Liver (tissue), 3 donors: Measurements from ENCODE around the gene OR4C15.

Experiments
- EGR1 ChIP-seq, 2 donors: IDR thresholded peaks; 2 replicates each; pipeline ENCODE4 v1.6.1; 2016 to 2018; ENCODE audit warnings: antibody characterized with exemption in 2 of 2, low read depth in 2 of 2
- JUND ChIP-seq, 2 donors: IDR thresholded peaks; 2 replicates each; pipeline ENCODE4 v1.6.1; 2016; ENCODE audit warnings: antibody characterized with exemption in 2 of 2
- TAF1 ChIP-seq: conservative IDR thresholded peaks from 2 replicates; pipeline ENCODE4 v1.6.1; 2016; ENCODE audit warnings: antibody characterized with exemption, mild to moderate bottlenecking
- YY1 ChIP-seq: IDR thresholded peaks from 2 replicates; pipeline ENCODE4 v1.6.1; 2016; ENCODE audit warnings: antibody characterized with exemption, mild to moderate bottlenecking
- TF ChIP-seq, protein P1 (sequence below): IDR thresholded peaks from 2 replicates; pipeline ENCODE4 v1.6.1; 2016; ENCODE audit warnings: antibody characterized with exemption
- TF ChIP-seq, protein P2 (sequence below): fragments of 150-350 bp; IDR thresholded peaks from 2 replicates; pipeline ENCODE4 v1.5.1; 2017; ENCODE audit warnings: improper control_type of control experiment, low read depth, low read length; ENCODE audit not compliant: missing input control
- TF ChIP-seq, protein P3 (sequence below): IDR thresholded peaks from 2 replicates; pipeline ENCODE4 v1.6.1; 2016; ENCODE audit warnings: antibody characterized with exemption, mild to moderate bottlenecking
- TF ChIP-seq, protein P4 (sequence below): IDR thresholded peaks from 2 replicates; pipeline ENCODE4 v1.6.1; 2016; ENCODE audit warnings: antibody characterized with exemption
- donor health status: healthy.
- donor health status: healthy.

DNA sequence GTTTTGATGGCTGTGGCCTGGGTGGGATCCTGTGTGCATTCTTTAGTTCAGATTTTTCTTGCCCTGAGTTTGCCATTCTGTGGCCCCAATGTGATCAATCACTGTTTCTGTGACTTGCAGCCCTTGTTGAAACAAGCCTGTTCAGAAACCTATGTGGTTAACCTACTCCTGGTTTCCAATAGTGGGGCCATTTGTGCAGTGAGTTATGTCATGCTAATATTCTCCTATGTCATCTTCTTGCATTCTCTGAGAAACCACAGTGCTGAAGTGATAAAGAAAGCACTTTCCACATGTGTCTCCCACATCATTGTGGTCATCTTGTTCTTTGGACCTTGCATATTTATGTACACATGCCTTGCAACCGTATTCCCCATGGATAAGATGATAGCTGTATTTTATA lies 18.3 kb downstream of the OR4C15 start:
- TF ChIP-seq TAF1 (no peak), JUND (IDR thresholded peaks at IDR 0.05) (no peak), YY1 (no peak), EGR1 (IDR thresholded peaks at IDR 0.05; ENCODE audit: low read depth in 2 of 2) (no peak)
- TF ChIP-seq, protein P1, sequence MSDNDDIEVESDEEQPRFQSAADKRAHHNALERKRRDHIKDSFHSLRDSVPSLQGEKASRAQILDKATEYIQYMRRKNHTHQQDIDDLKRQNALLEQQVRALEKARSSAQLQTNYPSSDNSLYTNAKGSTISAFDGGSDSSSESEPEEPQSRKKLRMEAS: no peak
- TF ChIP-seq, protein P2, sequence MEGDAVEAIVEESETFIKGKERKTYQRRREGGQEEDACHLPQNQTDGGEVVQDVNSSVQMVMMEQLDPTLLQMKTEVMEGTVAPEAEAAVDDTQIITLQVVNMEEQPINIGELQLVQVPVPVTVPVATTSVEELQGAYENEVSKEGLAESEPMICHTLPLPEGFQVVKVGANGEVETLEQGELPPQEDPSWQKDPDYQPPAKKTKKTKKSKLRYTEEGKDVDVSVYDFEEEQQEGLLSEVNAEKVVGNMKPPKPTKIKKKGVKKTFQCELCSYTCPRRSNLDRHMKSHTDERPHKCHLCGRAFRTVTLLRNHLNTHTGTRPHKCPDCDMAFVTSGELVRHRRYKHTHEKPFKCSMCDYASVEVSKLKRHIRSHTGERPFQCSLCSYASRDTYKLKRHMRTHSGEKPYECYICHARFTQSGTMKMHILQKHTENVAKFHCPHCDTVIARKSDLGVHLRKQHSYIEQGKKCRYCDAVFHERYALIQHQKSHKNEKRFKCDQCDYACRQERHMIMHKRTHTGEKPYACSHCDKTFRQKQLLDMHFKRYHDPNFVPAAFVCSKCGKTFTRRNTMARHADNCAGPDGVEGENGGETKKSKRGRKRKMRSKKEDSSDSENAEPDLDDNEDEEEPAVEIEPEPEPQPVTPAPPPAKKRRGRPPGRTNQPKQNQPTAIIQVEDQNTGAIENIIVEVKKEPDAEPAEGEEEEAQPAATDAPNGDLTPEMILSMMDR: no peak
- TF ChIP-seq, protein P3, sequence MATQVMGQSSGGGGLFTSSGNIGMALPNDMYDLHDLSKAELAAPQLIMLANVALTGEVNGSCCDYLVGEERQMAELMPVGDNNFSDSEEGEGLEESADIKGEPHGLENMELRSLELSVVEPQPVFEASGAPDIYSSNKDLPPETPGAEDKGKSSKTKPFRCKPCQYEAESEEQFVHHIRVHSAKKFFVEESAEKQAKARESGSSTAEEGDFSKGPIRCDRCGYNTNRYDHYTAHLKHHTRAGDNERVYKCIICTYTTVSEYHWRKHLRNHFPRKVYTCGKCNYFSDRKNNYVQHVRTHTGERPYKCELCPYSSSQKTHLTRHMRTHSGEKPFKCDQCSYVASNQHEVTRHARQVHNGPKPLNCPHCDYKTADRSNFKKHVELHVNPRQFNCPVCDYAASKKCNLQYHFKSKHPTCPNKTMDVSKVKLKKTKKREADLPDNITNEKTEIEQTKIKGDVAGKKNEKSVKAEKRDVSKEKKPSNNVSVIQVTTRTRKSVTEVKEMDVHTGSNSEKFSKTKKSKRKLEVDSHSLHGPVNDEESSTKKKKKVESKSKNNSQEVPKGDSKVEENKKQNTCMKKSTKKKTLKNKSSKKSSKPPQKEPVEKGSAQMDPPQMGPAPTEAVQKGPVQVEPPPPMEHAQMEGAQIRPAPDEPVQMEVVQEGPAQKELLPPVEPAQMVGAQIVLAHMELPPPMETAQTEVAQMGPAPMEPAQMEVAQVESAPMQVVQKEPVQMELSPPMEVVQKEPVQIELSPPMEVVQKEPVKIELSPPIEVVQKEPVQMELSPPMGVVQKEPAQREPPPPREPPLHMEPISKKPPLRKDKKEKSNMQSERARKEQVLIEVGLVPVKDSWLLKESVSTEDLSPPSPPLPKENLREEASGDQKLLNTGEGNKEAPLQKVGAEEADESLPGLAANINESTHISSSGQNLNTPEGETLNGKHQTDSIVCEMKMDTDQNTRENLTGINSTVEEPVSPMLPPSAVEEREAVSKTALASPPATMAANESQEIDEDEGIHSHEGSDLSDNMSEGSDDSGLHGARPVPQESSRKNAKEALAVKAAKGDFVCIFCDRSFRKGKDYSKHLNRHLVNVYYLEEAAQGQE: no peak
- TF ChIP-seq, protein P4, sequence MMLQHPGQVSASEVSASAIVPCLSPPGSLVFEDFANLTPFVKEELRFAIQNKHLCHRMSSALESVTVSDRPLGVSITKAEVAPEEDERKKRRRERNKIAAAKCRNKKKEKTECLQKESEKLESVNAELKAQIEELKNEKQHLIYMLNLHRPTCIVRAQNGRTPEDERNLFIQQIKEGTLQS: no peak
